AG09319 (cell line): ENCODE results near the gene RASSF3.

Experiments
- DNase-seq: peaks from one replicate; pipeline ENCODE4 v3.0.0-alpha.2; 2010; ENCODE audit warnings: low read depth; ENCODE audit errors: extremely low read depth
- TF ChIP-seq, protein P1 (sequence below): IDR thresholded peaks from 2 replicates; pipeline ENCODE4 v1.5.1; 2011; ENCODE audit warnings: low read depth, mild to moderate bottlenecking, inconsistent platforms, low read length, moderate library complexity

RASSF3 gene, protein sequence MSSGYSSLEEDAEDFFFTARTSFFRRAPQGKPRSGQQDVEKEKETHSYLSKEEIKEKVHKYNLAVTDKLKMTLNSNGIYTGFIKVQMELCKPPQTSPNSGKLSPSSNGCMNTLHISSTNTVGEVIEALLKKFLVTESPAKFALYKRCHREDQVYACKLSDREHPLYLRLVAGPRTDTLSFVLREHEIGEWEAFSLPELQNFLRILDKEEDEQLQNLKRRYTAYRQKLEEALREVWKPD

DNA sequence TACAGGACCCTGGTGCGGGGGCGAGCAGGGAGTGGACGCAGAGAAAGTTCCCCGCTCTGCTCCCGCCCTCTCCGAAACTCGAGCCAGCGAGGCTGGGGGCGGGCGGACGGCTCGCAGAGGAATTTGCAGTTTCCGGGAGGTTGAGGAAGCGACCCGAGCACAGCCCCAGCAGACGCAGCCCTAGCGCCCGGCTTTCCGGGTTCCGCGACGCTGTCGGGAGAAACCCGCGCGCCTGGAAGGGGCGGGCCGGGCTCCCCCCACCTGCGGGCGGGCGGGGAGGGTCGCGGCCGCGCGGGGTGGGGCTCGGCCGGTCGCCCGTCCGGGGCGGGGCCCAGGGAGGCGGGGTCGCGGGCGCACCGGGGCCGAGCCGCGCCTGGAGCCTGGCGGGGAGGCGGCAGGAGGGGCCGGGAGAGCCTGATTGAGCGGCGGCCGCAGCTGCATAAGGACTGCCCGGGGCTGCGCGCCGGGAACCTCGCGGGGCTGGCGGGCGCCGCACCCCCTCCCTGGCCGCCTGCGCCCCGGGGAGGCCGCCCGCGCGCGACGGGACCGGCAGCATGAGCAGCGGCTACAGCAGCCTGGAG lies at the start of gene RASSF3:
RASSF3 (plus strand) TSS at position 417 of the 581 bp plus-strand sequence; CDS start at position 555, 138 bp downstream.
- no peak for DNase-seq
- TF ChIP-seq, protein P1, sequence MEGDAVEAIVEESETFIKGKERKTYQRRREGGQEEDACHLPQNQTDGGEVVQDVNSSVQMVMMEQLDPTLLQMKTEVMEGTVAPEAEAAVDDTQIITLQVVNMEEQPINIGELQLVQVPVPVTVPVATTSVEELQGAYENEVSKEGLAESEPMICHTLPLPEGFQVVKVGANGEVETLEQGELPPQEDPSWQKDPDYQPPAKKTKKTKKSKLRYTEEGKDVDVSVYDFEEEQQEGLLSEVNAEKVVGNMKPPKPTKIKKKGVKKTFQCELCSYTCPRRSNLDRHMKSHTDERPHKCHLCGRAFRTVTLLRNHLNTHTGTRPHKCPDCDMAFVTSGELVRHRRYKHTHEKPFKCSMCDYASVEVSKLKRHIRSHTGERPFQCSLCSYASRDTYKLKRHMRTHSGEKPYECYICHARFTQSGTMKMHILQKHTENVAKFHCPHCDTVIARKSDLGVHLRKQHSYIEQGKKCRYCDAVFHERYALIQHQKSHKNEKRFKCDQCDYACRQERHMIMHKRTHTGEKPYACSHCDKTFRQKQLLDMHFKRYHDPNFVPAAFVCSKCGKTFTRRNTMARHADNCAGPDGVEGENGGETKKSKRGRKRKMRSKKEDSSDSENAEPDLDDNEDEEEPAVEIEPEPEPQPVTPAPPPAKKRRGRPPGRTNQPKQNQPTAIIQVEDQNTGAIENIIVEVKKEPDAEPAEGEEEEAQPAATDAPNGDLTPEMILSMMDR = no peak

- TF ChIP-seq, protein P1 = no peak
- no peak for DNase-seq
These were observed 48.8 kb upstream of the RASSF3 start for GRCh38 chr12:64561302-64562136.

DNA sequence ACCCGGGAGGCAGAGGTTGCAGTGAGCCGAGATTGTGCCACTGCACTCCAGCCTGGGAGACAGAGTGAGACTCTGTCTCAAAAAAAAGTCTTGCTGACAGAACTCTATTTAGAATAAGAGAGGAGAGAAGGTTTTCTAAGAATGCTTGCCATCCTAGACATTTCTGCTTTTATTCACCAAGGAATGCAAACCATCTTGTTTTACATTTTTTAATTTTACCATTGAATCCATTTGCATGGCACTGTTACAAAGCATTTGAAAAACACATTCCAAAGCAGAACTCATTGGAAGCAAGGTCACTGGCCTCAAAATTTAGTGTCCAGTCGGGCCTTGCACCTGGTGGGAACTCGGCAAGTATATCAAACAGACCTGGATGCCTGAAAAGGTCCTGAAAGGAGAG lies 44.2 kb upstream of the RASSF3 start:
- DNase-seq = no peak
- TF ChIP-seq, protein P1 = no peak

- no peak for DNase-seq
- TF ChIP-seq, protein P1 = no peak
These were observed 43.3 kb upstream of the RASSF3 start for GRCh38 chr12:64566831-64567517.

GRCh38 chr12:64567570-64567969 lies 42.7 kb upstream of the RASSF3 start:
- TF ChIP-seq, protein P1 = no peak
- DNase-seq = no peak

DNA sequence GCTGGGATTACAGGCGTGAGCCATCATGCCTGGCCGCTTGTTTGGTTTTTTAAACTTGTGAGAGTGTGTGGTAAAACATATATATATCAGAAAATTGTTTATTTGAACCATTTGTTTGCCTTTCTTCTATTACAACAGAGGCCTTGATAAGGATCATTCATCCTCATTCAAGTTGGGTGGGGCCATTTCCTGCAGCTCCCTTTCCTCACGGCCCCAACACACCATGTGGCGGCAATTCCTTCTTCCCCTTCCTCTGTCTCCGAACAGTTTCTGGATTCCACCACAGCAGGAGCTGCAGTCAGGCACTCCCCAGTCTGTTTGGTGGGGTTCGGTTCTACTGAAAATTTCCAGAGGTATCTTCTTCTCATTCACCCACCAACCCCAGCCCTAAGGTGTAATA lies 42.0 kb upstream of the RASSF3 start:
- TF ChIP-seq, protein P1 = no peak
- no peak for DNase-seq
